OCI-M1 (cell line): Measurements from ENCODE around the gene PPL.
A peak's percentile ranks its signal among the peaks of the same experiment; 100 is the strongest.
"Not testable (repeated sequence)": the region's sequence is repeated elsewhere in the genome, so short reads cannot be mapped to it uniquely, and the experiment has no call there.

Experiments used
- DNase-seq: peaks from one replicate; lab custom pipeline; 2025; lab: John Stamatoyannopoulos, UW

Gene PPL

GRCh38 chr16:4958510-4959438, 21.8 kb upstream of the PPL start:
- no peak for DNase-seq

GRCh38 chr16:4957720-4958509, 21.0 kb upstream of the PPL start, which contains the start of gene SEC14L5:
TSS of gene SEC14L5 (plus strand) at chr16:4958330. CDS start at chr16:4959324, 994 bp downstream.
- DNase-seq, result peak; percentile 98

GRCh38 chr16:4957420-4957719, 20.4 kb upstream of the PPL start:
- no peak for DNase-seq

GRCh38 chr16:4954714-4955113, 17.8 kb upstream of the PPL start:
- DNase-seq, result no peak

- not testable (repeated sequence) for DNase-seq
These were observed 14.6 kb upstream of the PPL start for GRCh38 chr16:4951583-4951982.

- no peak for DNase-seq
These were observed 13.0 kb upstream of the PPL start for GRCh38 chr16:4949986-4950385.

GRCh38 chr16:4948903-4949766, 12.2 kb upstream of the PPL start:
- no peak for DNase-seq

GRCh38 chr16:4947722-4948503, 11.0 kb upstream of the PPL start:
- no peak for DNase-seq

GRCh38 chr16:4946917-4947316, 10.0 kb upstream of the PPL start:
- no peak for DNase-seq

GRCh38 chr16:4945560-4946502, 8.9 kb upstream of the PPL start:
- DNase-seq, result no peak

GRCh38 chr16:4944333-4945281, 7.7 kb upstream of the PPL start:
- DNase-seq, result peak; percentile 30

GRCh38 chr16:4942481-4942880, 5.5 kb upstream of the PPL start:
- no peak for DNase-seq

GRCh38 chr16:4940719-4941118, 3.8 kb upstream of the PPL start:
- DNase-seq, result no peak

- DNase-seq, result no peak
These were observed 1.7 kb upstream of the PPL start for GRCh38 chr16:4938683-4939030.

GRCh38 chr16:4937782-4938682, 1.1 kb upstream of the PPL start:
- DNase-seq, result no peak

- DNase-seq, result no peak
These were observed 562 bp downstream of the PPL start for GRCh38 chr16:4936181-4936990.

GRCh38 chr16:4935241-4935855, 1.6 kb downstream of the PPL start:
- DNase-seq, result no peak
